HCT116 (cell line): ENCODE measurements around the gene NTRK3. TPM values are rescaled to one million over a fixed set of nuclear protein-coding genes. Genes with fewer than 3 reads are reported as not detected.
"Not testable (repeated sequence)": the region's sequence is repeated elsewhere in the genome, so short reads cannot be mapped to it uniquely, and the experiment has no call there.

Experiments used
- ATAC-seq: fragments of 200-7000 bp; cut with Tn5 transposase; 2 replicates; pipeline ENCODE4 v1.9.1; 2020; ENCODE audit warnings: mild to moderate bottlenecking, moderate library complexity
- BruUV-seq: library from RNA; stranded (reverse); fragments of 400-500 nt; replicated peaks from 2 replicates; lab custom pipeline; 2021; lab: Mats Ljungman, UMichigan
- CTCF ChIA-PET: fragments of 300-600 bp; sonication (Branson Sonifier 250); formaldehyde crosslinking; loops from one replicate; lab custom pipeline; 2021; ENCODE audit warnings: antibody characterized with exemption; lab: Charles Lee
- POLR2A ChIA-PET: fragments of 300-600, 350-600 bp; sonication (Branson Sonifier 250); formaldehyde crosslinking; loops from one replicate; lab custom pipeline; 2021; ENCODE audit warnings: antibody characterized with exemption; lab: Charles Lee
- RAD21 ChIA-PET, 2 experiments: fragments of 300-600 bp; sonication (Branson Sonifier 250); formaldehyde crosslinking; loops; one replicate each; lab custom pipeline; 2023; ENCODE audit warnings: low total read pairs in 2 of 2; ENCODE audit not compliant: uncharacterized antibody in 2 of 2, unreplicated experiment in 2 of 2, low non-redundant PET in 1 of 2; lab: Charles Lee
- DNase-seq: peaks from one replicate; pipeline ENCODE4 v3.0.0-alpha.2; 2010; ENCODE audit warnings: low read depth, low spot score
- H2AFZ ChIP-seq: fragments of 200-600 bp; shearing (Covaris generic), sonication (generic); 2 replicates; pipeline ENCODE4 v1.6.1; 2017; ENCODE audit warnings: low read depth, mixed run types, mixed read lengths, antibody characterized with exemption, low read length; ENCODE audit not compliant: poor library complexity, severe bottlenecking
- H3K27ac ChIP-seq: 2 replicates; pipeline ENCODE4 v1.5.1; 2012; ENCODE audit warnings: low read depth, low read length
- H3K27me3 ChIP-seq: fragments of 200-600 bp; sonication (generic); 2 replicates; pipeline ENCODE4 v1.6.1; 2016; ENCODE audit warnings: mixed run types, low read length, mixed read lengths; ENCODE audit not compliant: insufficient read depth
- H3K36me3 ChIP-seq, 2 experiments: fragments of 200-500 bp in 1 of 2; fragments of 200-600 bp in 1 of 2; sonication (Bioruptor generic) in 1 of 2; sonication (generic) in 1 of 2; 2 replicates each; pipeline versions ENCODE4 v1.5.1 to v1.6.1; 2014 to 2016; ENCODE audit warnings: low read length in 2 of 2, inconsistent platforms in 1 of 2, mixed read lengths in 1 of 2, mixed run types in 1 of 2; ENCODE audit not compliant: insufficient read depth in 2 of 2, control insufficient read depth in 1 of 2
- H3K4me1 ChIP-seq, 2 experiments: fragments of 200-600 bp in 1 of 2; sonication (generic) in 1 of 2; 2 replicates each; pipeline versions ENCODE4 v1.5.1 to v1.6.1; 2012 to 2017; ENCODE audit warnings: low read length in 2 of 2, inconsistent platforms in 1 of 2, mild to moderate bottlenecking in 1 of 2, mixed read lengths in 1 of 2, mixed run types in 1 of 2, moderate library complexity in 1 of 2; ENCODE audit not compliant: insufficient read depth in 2 of 2, control insufficient read depth in 1 of 2
- H3K4me2 ChIP-seq: fragments of 200-600 bp; sonication (generic); 2 replicates; pipeline ENCODE4 v1.6.1; 2017; ENCODE audit warnings: mixed run types, low read length, mixed read lengths
- H3K4me3 ChIP-seq, 2 experiments: fragments of 200-600 bp in 1 of 2; sonication (generic) in 1 of 2; replicated peaks in 1 of 2; 2 replicates each; pipeline ENCODE4 v1.5.1; 2011 to 2016; ENCODE audit warnings: low read length in 2 of 2, control low read depth in 1 of 2, low read depth in 1 of 2, mild to moderate bottlenecking in 1 of 2, mixed read lengths in 1 of 2, mixed run types in 1 of 2
- H3K79me2 ChIP-seq: fragments of 200-600 bp; sonication (generic); 2 replicates; pipeline ENCODE4 v1.6.1; 2017; ENCODE audit warnings: mild to moderate bottlenecking, mixed run types, low read length, moderate library complexity, mixed read lengths; ENCODE audit not compliant: insufficient read depth
- H3K9ac ChIP-seq: fragments of 200-600 bp; sonication (generic); 2 replicates; pipeline ENCODE4 v1.6.1; 2016; ENCODE audit warnings: low read length, mixed read lengths
- H3K9me2 ChIP-seq: fragments of 200-600 bp; sonication (generic), shearing (Covaris generic); 2 replicates; pipeline ENCODE4 v1.6.1; 2017; ENCODE audit warnings: mixed run types, mild to moderate bottlenecking, moderate library complexity; ENCODE audit not compliant: insufficient read depth
- H3K9me3 ChIP-seq, 2 experiments: fragments of 200-500 bp in 1 of 2; fragments of 200-600 bp in 1 of 2; sonication (Bioruptor generic) in 1 of 2; sonication (generic) in 1 of 2; 2 replicates each; pipeline ENCODE4 v1.6.1; 2014 to 2017; ENCODE audit warnings: low read length in 2 of 2, mixed read lengths in 2 of 2, inconsistent platforms in 1 of 2, low read depth in 1 of 2, mild to moderate bottlenecking in 1 of 2, mixed run types in 1 of 2, moderate library complexity in 1 of 2; ENCODE audit not compliant: control insufficient read depth in 1 of 2, insufficient read depth in 1 of 2
- H4K20me1 ChIP-seq: fragments of 200-600 bp; sonication (generic), shearing (Covaris generic); 2 replicates; pipeline ENCODE4 v1.6.1; 2017; ENCODE audit warnings: mixed run types, mild to moderate bottlenecking, moderate library complexity; ENCODE audit not compliant: insufficient read depth
- ZBTB33 ChIP-seq: IDR thresholded peaks from 2 replicates; pipeline ENCODE4 v1.6.1; 2011; ENCODE audit warnings: mild to moderate bottlenecking, low read length, moderate library complexity; ENCODE audit not compliant: insufficient replicate concordance; ENCODE audit errors: extremely low read depth
- intact Hi-C: fragments of 100-400 bp; cut with micrococcal nuclease; formaldehyde crosslinking; loops from 2 replicates; pipeline ENCODE4 v1.10.0; 2022
- total RNA-seq: library from RNA; stranded (reverse); gene quantifications from one replicate; pipeline ENCODE4 v1.2.1, GENCODE V29; 2021; ENCODE audit not compliant: unreplicated experiment

NTRK3 gene
- total RNA-seq, 1 experiment from 2014 or later = not detected

- H3K36me3 ChIP-seq = no peaks in the 10 kb centered on the region
- H3K79me2 ChIP-seq = no peaks in the 10 kb centered on the region
- H3K27me3 ChIP-seq = no peaks in the 10 kb centered on the region
- no peak for TF ChIP-seq ZBTB33
- POLR2A ChIA-PET = no interaction called here
- ATAC-seq (no peak), DNase-seq (no peak)
- H3K9me3 ChIP-seq = 0 out of 4 replicates have a peak, but pooled peaks cover 0 to 3% of the 10 kb centered on the region in 2 experiments
- no peak overlapping the region for H2AFZ ChIP-seq
- H3K9ac ChIP-seq = no peak overlapping the region
- H3K4me1 ChIP-seq = no peaks in the 10 kb centered on the region
- CTCF ChIA-PET = no interaction called here
- no peaks in the 10 kb centered on the region for H4K20me1 ChIP-seq
- H3K4me3 ChIP-seq = no peak overlapping the region
- intact Hi-C loops = no loop called here
- BruUV-seq = no TSS peak
- H3K9me2 ChIP-seq = no peaks in the 10 kb centered on the region
- RAD21 ChIA-PET = no interaction called here
- no peak overlapping the region for H3K27ac ChIP-seq
- no peak overlapping the region for H3K4me2 ChIP-seq
These were observed 183.7 kb downstream of the NTRK3 start for GRCh38 chr15:88072598-88073390.

DNA sequence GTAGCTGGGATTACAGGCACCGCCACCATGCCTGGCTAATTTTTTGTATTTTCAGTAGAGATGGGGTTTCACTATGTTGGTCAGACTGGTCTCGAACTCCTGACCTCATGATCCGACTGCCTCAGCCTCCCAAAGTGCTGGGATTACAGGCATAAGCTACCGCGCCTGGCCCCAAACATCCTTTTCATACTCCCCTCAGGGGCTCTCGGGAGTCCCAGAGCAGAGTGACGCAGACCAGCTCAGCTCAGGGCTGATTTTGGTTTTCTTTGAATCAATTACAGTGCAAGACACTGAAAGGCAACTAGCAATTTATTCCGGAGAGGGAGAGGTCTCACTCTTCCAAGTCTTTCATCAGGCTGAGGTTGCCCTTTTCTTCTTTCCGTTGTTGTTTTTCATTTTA, 184.4 kb downstream of the NTRK3 start:
- CTCF ChIA-PET, H3K27ac ChIP-seq, ATAC-seq, H3K9me2 ChIP-seq, H3K4me1 ChIP-seq, POLR2A ChIA-PET, H4K20me1 ChIP-seq, H3K9me3 ChIP-seq, H3K79me2 ChIP-seq, DNase-seq, H2AFZ ChIP-seq, H3K4me2 ChIP-seq, RAD21 ChIA-PET, H3K9ac ChIP-seq, H3K27me3 ChIP-seq, intact Hi-C loops, BruUV-seq, H3K36me3 ChIP-seq, H3K4me3 ChIP-seq: not testable (repeated sequence)
